ENCODE data around the gene KIF13A.
"Not testable (repeated sequence)": the region's sequence is repeated elsewhere in the genome, so short reads cannot be mapped to it uniquely, and the experiment has no call there.

KIF13A gene

GRCh38 chr6:18019539-18020534 lies 32.4 kb upstream of the KIF13A start:
- Histone ChIP-seq H3F3A (ENCODE audit: insufficient read depth, low read length) (no peaks in the 10 kb centered on the region), H3K9me3 (replicated peaks; ENCODE audit: insufficient read depth, low read length) (no peaks in the 10 kb centered on the region), H3K4me2 (ENCODE audit: low read depth, low read length) (no peak overlapping the region), H3K4me1 (ENCODE audit: low read length) (no peaks in the 10 kb centered on the region), H3K27ac (ENCODE audit: low read length) (no peak overlapping the region), H3K27me3 (replicated peaks; ENCODE audit: insufficient read depth, low read length) (no peaks in the 10 kb centered on the region), H3K4me3 (ENCODE audit: low read length) (no peak overlapping the region), H4K20me1 (ENCODE audit: insufficient read depth, low read length) (no peaks in the 10 kb centered on the region), H3K79me2 (ENCODE audit: low read length) (no peaks in the 10 kb centered on the region), H2AFZ (ENCODE audit: low read length) (no peak overlapping the region), H3K9me2 (replicated peaks; ENCODE audit: insufficient read depth, low read length) (no peaks in the 10 kb centered on the region), H3K36me3 (replicated peaks; ENCODE audit: insufficient read depth, low read length) (no peaks in the 10 kb centered on the region), H3K9ac (ENCODE audit: low read length) (no peak overlapping the region)
- TF ChIP-seq EZH2phosphoT487 (IDR thresholded peaks at IDR 0.05; ENCODE audit: low read length) = no peak
- TF ChIP-seq, protein P1, sequence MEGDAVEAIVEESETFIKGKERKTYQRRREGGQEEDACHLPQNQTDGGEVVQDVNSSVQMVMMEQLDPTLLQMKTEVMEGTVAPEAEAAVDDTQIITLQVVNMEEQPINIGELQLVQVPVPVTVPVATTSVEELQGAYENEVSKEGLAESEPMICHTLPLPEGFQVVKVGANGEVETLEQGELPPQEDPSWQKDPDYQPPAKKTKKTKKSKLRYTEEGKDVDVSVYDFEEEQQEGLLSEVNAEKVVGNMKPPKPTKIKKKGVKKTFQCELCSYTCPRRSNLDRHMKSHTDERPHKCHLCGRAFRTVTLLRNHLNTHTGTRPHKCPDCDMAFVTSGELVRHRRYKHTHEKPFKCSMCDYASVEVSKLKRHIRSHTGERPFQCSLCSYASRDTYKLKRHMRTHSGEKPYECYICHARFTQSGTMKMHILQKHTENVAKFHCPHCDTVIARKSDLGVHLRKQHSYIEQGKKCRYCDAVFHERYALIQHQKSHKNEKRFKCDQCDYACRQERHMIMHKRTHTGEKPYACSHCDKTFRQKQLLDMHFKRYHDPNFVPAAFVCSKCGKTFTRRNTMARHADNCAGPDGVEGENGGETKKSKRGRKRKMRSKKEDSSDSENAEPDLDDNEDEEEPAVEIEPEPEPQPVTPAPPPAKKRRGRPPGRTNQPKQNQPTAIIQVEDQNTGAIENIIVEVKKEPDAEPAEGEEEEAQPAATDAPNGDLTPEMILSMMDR (IDR thresholded peaks at IDR 0.05; ENCODE audit: low read length) = no peak
- no peak for TF ChIP-seq EZH2 (optimal IDR thresholded peaks at IDR 0.05; ENCODE audit: low read depth, low read length)
- DNase-seq = no peak

DNA sequence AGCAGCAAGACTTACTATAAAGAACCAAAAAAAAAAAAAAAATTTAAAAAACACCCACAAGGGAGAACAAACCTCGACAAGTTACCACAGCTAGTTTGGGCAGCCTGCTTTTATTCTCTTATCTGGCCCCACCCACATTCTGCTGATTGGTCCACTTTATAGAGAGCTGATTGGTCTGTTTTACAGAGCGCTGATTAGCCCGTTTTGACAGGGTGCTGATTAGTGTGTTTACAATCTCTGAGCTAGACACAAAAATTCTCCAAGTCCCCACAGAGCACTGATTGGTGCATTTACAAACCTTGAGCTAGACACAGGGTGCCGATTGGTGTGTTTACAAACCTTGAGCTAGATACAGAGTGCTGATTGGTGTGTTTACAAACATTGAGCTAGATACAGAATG lies 31.7 kb upstream of the KIF13A start:
- H3K9me3 ChIP-seq (replicated peaks; ENCODE audit: insufficient read depth, low read length); H3F3A ChIP-seq (ENCODE audit: insufficient read depth, low read length); H3K9ac ChIP-seq (ENCODE audit: low read length); DNase-seq; H3K27ac ChIP-seq (ENCODE audit: low read length); H4K20me1 ChIP-seq (ENCODE audit: insufficient read depth, low read length); H3K36me3 ChIP-seq (replicated peaks; ENCODE audit: insufficient read depth, low read length); H3K9me2 ChIP-seq (replicated peaks; ENCODE audit: insufficient read depth, low read length); H2AFZ ChIP-seq (ENCODE audit: low read length); H3K4me1 ChIP-seq (ENCODE audit: low read length); H3K4me2 ChIP-seq (ENCODE audit: low read depth, low read length); H3K4me3 ChIP-seq (ENCODE audit: low read length); H3K79me2 ChIP-seq (ENCODE audit: low read length); H3K27me3 ChIP-seq (replicated peaks; ENCODE audit: insufficient read depth, low read length): not testable (repeated sequence)

DNA sequence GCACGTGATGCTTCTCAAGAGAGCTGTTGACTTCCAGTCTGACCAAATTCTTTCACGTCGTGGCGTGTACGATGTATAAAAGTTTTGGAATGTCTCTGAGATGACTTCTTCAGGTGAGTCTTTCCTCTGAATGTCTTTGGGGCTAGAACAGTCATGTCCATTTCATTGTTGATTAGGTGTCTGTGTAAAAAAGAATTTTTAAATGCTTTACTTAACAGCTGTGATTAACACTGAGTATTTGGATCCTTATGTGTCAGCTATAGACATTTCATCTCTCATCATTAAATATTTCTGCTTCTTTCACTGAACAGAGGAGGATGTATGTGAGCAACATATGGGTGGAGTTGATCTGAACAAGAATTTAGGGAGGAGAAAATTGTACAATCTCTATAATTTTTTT lies 29.3 kb upstream of the KIF13A start:
- Histone ChIP-seq H3K36me3 (replicated peaks; ENCODE audit: insufficient read depth, low read length) (no peaks in the 10 kb centered on the region), H3K27ac (ENCODE audit: low read length) (no peak overlapping the region), H3K4me2 (ENCODE audit: low read depth, low read length) (no peak overlapping the region), H3K79me2 (ENCODE audit: low read length) (no peaks in the 10 kb centered on the region), H3K9ac (ENCODE audit: low read length) (no peak overlapping the region), H3K9me3 (replicated peaks; ENCODE audit: insufficient read depth, low read length) (no peaks in the 10 kb centered on the region), H4K20me1 (ENCODE audit: insufficient read depth, low read length) (no peaks in the 10 kb centered on the region), H2AFZ (ENCODE audit: low read length) (no peak overlapping the region), H3K9me2 (replicated peaks; ENCODE audit: insufficient read depth, low read length) (no peaks in the 10 kb centered on the region), H3K4me1 (ENCODE audit: low read length) (no peaks in the 10 kb centered on the region), H3K4me3 (ENCODE audit: low read length) (no peak overlapping the region), H3F3A (ENCODE audit: insufficient read depth, low read length) (no peaks in the 10 kb centered on the region), H3K27me3 (replicated peaks; ENCODE audit: insufficient read depth, low read length) (no peaks in the 10 kb centered on the region)
- TF ChIP-seq, protein P1 (IDR thresholded peaks at IDR 0.05; ENCODE audit: low read length) = no peak
- TF ChIP-seq EZH2 (optimal IDR thresholded peaks at IDR 0.05; ENCODE audit: low read depth, low read length) = no peak
- no peak for TF ChIP-seq EZH2phosphoT487 (IDR thresholded peaks at IDR 0.05; ENCODE audit: low read length)
- DNase-seq = no peak

GRCh38 chr6:18016133-18016532 lies 28.7 kb upstream of the KIF13A start:
- no peak overlapping the region for H3K4me2 ChIP-seq (ENCODE audit: low read depth, low read length)
- H3K79me2 ChIP-seq (ENCODE audit: low read length) = no peaks in the 10 kb centered on the region
- DNase-seq = no peak
- H3K4me1 ChIP-seq (ENCODE audit: low read length) = no peaks in the 10 kb centered on the region
- no peaks in the 10 kb centered on the region for H3F3A ChIP-seq (ENCODE audit: insufficient read depth, low read length)
- H3K9me3 ChIP-seq (replicated peaks; ENCODE audit: insufficient read depth, low read length) = no peaks in the 10 kb centered on the region
- no peak overlapping the region for H2AFZ ChIP-seq (ENCODE audit: low read length)
- H3K9ac ChIP-seq (ENCODE audit: low read length) = no peak overlapping the region
- no peaks in the 10 kb centered on the region for H3K36me3 ChIP-seq (replicated peaks; ENCODE audit: insufficient read depth, low read length)
- no peak overlapping the region for H3K27ac ChIP-seq (ENCODE audit: low read length)
- H3K9me2 ChIP-seq (replicated peaks; ENCODE audit: insufficient read depth, low read length) = no peaks in the 10 kb centered on the region
- TF ChIP-seq, protein P1 (IDR thresholded peaks at IDR 0.05; ENCODE audit: low read length) = no peak
- TF ChIP-seq EZH2 (optimal IDR thresholded peaks at IDR 0.05; ENCODE audit: low read depth, low read length) = no peak
- no peak for TF ChIP-seq EZH2phosphoT487 (IDR thresholded peaks at IDR 0.05; ENCODE audit: low read length)
- H3K4me3 ChIP-seq (ENCODE audit: low read length) = no peak overlapping the region
- no peaks in the 10 kb centered on the region for H3K27me3 ChIP-seq (replicated peaks; ENCODE audit: insufficient read depth, low read length)
- H4K20me1 ChIP-seq (ENCODE audit: insufficient read depth, low read length) = no peaks in the 10 kb centered on the region

Data from MM.1S (cell line).